Smooth muscle cell (in vitro differentiated cells): ENCODE measurements around the gene TEC. TPM values are rescaled to one million over a fixed set of nuclear protein-coding genes. Genes with fewer than 3 reads are reported as not detected.

Source experiments
- DNase-seq: peaks from one replicate; lab custom pipeline; 2025; ENCODE audit not compliant: unreplicated experiment; lab: John Stamatoyannopoulos, UW
- H2AFZ ChIP-seq: fragments of 200-600 bp; sonication (generic); 2 replicates; pipeline ENCODE4 v1.6.0; 2016; ENCODE audit warnings: antibody characterized with exemption, low read depth, mild to moderate bottlenecking
- H3F3A ChIP-seq: fragments of 200-600 bp; sonication (generic); 2 replicates; pipeline ENCODE4 v1.6.0; 2017; ENCODE audit warnings: antibody characterized with exemption, low read depth
- H3K27ac ChIP-seq: fragments of 200-600 bp; sonication (generic); 2 replicates; pipeline ENCODE4 v1.5.1; 2016; ENCODE audit warnings: low read depth, mild to moderate bottlenecking
- H3K27me3 ChIP-seq: fragments of 200-600 bp; sonication (generic); 2 replicates; pipeline ENCODE4 v1.6.1; 2016; ENCODE audit warnings: low read depth, mild to moderate bottlenecking
- H3K36me3 ChIP-seq: fragments of 200-600 bp; sonication (generic); 2 replicates; pipeline ENCODE4 v1.5.1; 2016; ENCODE audit warnings: low read depth
- H3K4me1 ChIP-seq: fragments of 200-600 bp; sonication (generic); 2 replicates; pipeline ENCODE4 v1.5.1; 2016; ENCODE audit warnings: low read depth
- H3K4me2 ChIP-seq: fragments of 200-600 bp; sonication (generic); 2 replicates; pipeline ENCODE4 v1.6.0; 2016; ENCODE audit warnings: mild to moderate bottlenecking
- H3K4me3 ChIP-seq: fragments of 200-600 bp; sonication (generic); 2 replicates; pipeline ENCODE4 v1.5.1; 2016; ENCODE audit warnings: mild to moderate bottlenecking
- H3K79me2 ChIP-seq: fragments of 200-600 bp; sonication (generic); 2 replicates; pipeline ENCODE4 v1.6.0; 2016; ENCODE audit warnings: low read depth, mild to moderate bottlenecking
- H3K9ac ChIP-seq: fragments of 200-600 bp; sonication (generic); 2 replicates; pipeline ENCODE4 v1.6.0; 2016; ENCODE audit warnings: low read depth
- H3K9me3 ChIP-seq: fragments of 200-600 bp; sonication (generic); replicated peaks from 2 replicates; pipeline ENCODE4 v1.5.1; 2016; ENCODE audit warnings: low read depth
- H4K20me1 ChIP-seq: fragments of 200-600 bp; sonication (generic); 2 replicates; pipeline ENCODE4 v1.6.0; 2016; ENCODE audit warnings: low read depth
- WGBS: methylation state at CpG from one replicate; pipeline ENCODE4 v1.1.7; 2016; ENCODE audit warnings: low lambda C conversion rate; 5-methylcytosine and 5-hydroxymethylcytosine counted together
- polyA plus RNA-seq: library from polyadenylated mRNA; unstranded; fragments of >200 nt; fragmentation: Nextera tagmentation; extraction: Ambion mirVana; gene quantifications from 2 replicates; pipeline ENCODE4 v1.2.1, GENCODE V29; 2016
- total RNA-seq: library from RNA; depleted of rRNA; stranded (reverse); fragments of >200 nt; gene quantifications from 2 replicates; pipeline ENCODE4 v1.2.3, GENCODE V29; 2014
- TF ChIP-seq, protein P1 (sequence below): fragments of 200-600 bp; sonication (generic); IDR thresholded peaks from 2 replicates; pipeline ENCODE4 v1.5.1; 2017; ENCODE audit warnings: borderline replicate concordance, mild to moderate bottlenecking, antibody characterized with exemption; ENCODE audit not compliant: insufficient read depth, poor library complexity, severe bottlenecking

The TEC gene
- total and polyA plus RNA-seq, 2 experiments from 2014 or later = 0.14 to 1.8 TPM

DNA sequence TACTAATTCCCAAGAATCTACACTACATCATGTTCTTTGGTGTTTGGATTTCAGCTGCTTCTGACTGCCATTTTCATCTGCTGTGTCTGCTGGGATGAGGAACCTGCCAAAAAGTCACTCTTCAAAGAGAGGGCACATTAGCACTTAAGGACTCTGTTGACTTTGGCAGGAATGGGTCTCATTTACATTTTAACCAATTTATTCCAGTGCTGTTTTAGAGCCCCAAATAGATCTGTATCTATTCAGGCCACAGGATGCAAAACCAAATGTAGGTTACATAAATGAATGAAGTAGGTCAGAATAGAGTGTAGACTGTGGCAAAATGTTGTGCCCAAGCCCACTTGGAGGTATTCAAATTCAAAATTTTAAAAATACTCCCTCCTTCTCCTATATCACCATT lies 150.0 kb downstream of the TEC start:
- no peaks in the 10 kb centered on the region for H3K36me3 ChIP-seq
- H3F3A ChIP-seq = no peaks in the 10 kb centered on the region
- no peaks in the 10 kb centered on the region for H4K20me1 ChIP-seq
- no peak overlapping the region for H3K4me2 ChIP-seq
- no peaks in the 10 kb centered on the region for H3K27me3 ChIP-seq
- no peaks in the 10 kb centered on the region for H3K9me3 ChIP-seq
- TF ChIP-seq, protein P1, sequence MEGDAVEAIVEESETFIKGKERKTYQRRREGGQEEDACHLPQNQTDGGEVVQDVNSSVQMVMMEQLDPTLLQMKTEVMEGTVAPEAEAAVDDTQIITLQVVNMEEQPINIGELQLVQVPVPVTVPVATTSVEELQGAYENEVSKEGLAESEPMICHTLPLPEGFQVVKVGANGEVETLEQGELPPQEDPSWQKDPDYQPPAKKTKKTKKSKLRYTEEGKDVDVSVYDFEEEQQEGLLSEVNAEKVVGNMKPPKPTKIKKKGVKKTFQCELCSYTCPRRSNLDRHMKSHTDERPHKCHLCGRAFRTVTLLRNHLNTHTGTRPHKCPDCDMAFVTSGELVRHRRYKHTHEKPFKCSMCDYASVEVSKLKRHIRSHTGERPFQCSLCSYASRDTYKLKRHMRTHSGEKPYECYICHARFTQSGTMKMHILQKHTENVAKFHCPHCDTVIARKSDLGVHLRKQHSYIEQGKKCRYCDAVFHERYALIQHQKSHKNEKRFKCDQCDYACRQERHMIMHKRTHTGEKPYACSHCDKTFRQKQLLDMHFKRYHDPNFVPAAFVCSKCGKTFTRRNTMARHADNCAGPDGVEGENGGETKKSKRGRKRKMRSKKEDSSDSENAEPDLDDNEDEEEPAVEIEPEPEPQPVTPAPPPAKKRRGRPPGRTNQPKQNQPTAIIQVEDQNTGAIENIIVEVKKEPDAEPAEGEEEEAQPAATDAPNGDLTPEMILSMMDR = no peak
- no peaks in the 10 kb centered on the region for H3K79me2 ChIP-seq
- no peak overlapping the region for H2AFZ ChIP-seq
- H3K4me3 ChIP-seq = no peak overlapping the region
- H3K9ac ChIP-seq = no peak overlapping the region
- no peak for DNase-seq
- no peaks in the 10 kb centered on the region for H3K4me1 ChIP-seq
- no peak overlapping the region for H3K27ac ChIP-seq

DNA sequence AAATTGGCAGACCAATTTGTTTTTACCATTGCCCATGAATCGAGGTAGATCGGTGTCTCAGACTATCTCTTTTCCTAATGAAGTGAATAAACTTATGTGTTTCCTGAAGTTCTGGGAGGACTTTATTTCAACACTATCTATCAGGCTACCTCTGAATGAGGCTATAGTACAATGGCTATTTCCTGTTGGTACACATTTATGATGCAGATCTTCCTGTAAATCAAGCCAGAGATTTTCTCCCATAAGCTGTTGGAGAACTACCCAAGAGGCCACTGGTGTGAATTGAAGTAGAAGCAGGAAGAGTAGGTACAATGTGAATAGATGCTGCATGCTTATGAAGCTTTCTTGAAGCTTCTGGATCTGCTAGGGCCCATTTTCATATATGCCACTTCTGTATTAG lies 151.6 kb downstream of the TEC start:
- Histone ChIP-seq H3K9ac (no peak overlapping the region), H3K36me3 (no peaks in the 10 kb centered on the region), H3K9me3 (no peaks in the 10 kb centered on the region), H3K27me3 (no peaks in the 10 kb centered on the region), H3K79me2 (no peaks in the 10 kb centered on the region), H3F3A (no peaks in the 10 kb centered on the region), H3K4me1 (no peaks in the 10 kb centered on the region), H4K20me1 (no peaks in the 10 kb centered on the region), H3K4me3 (no peak overlapping the region), H3K4me2 (no peak overlapping the region), H3K27ac (no peak overlapping the region), H2AFZ (no peak overlapping the region)
- TF ChIP-seq, protein P1 = no peak
- DNase-seq = no peak
- WGBS = 95% methylated on average over 2 of the region's 2 CpGs

DNA sequence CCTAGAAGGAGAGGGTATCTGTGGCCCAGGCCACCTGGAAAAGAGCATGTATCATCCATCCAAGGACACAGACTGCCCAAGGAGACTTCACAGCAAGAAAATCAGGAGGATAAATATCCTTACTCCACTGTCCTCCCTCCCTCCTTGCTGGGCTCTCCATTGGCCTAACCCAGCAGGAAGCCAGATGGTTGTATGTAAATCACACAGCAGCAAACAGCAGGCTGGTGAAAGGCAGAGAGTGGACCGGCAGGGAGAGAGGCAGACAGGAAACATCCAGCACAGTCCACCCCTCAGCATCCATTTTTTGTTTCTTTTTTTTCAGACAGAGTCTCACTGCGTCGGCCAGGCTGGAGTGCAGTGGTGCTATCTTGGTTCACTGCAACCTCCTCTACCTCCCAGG lies 153.1 kb downstream of the TEC start:
- Histone ChIP-seq H3K36me3 (no peaks in the 10 kb centered on the region), H3K27ac (no peak overlapping the region), H3K9ac (no peak overlapping the region), H3F3A (no peaks in the 10 kb centered on the region), H3K27me3 (no peaks in the 10 kb centered on the region), H3K4me1 (no peaks in the 10 kb centered on the region), H3K4me2 (no peak overlapping the region), H3K79me2 (no peaks in the 10 kb centered on the region), H4K20me1 (no peaks in the 10 kb centered on the region), H3K9me3 (no peaks in the 10 kb centered on the region), H2AFZ (no peak overlapping the region), H3K4me3 (no peak overlapping the region)
- TF ChIP-seq, protein P1 = no peak
- DNase-seq = no peak
- 82% methylated on average over 3 of the region's 3 CpGs for WGBS

DNA sequence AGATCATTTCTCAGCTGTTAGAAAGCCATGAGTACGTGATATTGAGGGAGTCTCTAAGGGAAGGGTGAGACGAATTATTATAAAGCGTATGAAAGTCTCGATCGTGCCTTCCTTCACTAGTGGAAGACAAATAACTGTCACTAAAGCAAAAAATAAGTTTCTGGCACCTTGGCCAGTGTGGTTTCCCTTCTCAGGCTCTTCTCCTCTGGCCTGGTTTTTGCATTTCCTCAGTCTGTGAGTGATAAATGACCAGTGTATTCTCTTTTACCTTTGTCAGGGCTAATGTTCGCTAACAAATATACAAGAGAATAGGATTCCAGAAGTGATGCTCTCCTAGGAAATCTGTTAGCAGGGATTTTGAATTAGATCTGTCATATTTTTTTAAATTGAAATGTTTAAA lies 155.2 kb downstream of the TEC start:
- H3K27me3 ChIP-seq = no peaks in the 10 kb centered on the region
- no peak overlapping the region for H3K4me3 ChIP-seq
- H3F3A ChIP-seq = no peaks in the 10 kb centered on the region
- H3K4me1 ChIP-seq = no peaks in the 10 kb centered on the region
- TF ChIP-seq, protein P1 = no peak
- no peaks in the 10 kb centered on the region for H4K20me1 ChIP-seq
- H3K9ac ChIP-seq = no peak overlapping the region
- no peaks in the 10 kb centered on the region for H3K79me2 ChIP-seq
- no peak for DNase-seq
- no peak overlapping the region for H2AFZ ChIP-seq
- H3K36me3 ChIP-seq = no peaks in the 10 kb centered on the region
- 87% methylated on average over 6 of the region's 6 CpGs for WGBS
- H3K4me2 ChIP-seq = no peak overlapping the region
- H3K9me3 ChIP-seq = no peaks in the 10 kb centered on the region
- no peak overlapping the region for H3K27ac ChIP-seq
